HEK293 (cell line): Measurements from ENCODE around the gene DHRS12.

Source experiments
- CTCF ChIA-PET: fragments of 350-600 bp; formaldehyde crosslinking; extraction: SDS; loops from one replicate; lab custom pipeline; 2021; ENCODE audit warnings: antibody characterized with exemption; lab: Yijun Ruan, JAX
- POLR2A ChIA-PET: fragments of 300-600 bp; formaldehyde crosslinking; extraction: SDS; loops from one replicate; lab custom pipeline; 2020; ENCODE audit warnings: antibody characterized with exemption, inconsistent platforms; lab: Yijun Ruan, JAX
- H3K27ac ChIP-seq: fragments of 200-500 bp; sonication (Bioruptor generic); 2 replicates; pipeline ENCODE4 v1.5.1; 2014; ENCODE audit warnings: low read depth, low read length, control low read depth, inconsistent platforms; ENCODE audit errors: extremely low read depth
- H3K36me3 ChIP-seq, 2 experiments: fragments of 200-500 bp in 1 of 2; sonication (Bioruptor generic) in 1 of 2; 1 replicate in 1 of 2; 2 replicates in 1 of 2; pipeline ENCODE4 v1.5.1; 2014 to 2017; ENCODE audit warnings: inconsistent platforms in 2 of 2, low read length in 2 of 2; ENCODE audit not compliant: control insufficient read depth in 2 of 2, insufficient read depth in 1 of 2
- H3K4me1 ChIP-seq: fragments of 200-500 bp; sonication (Bioruptor generic); 2 replicates; pipeline ENCODE4 v1.5.1; 2014; ENCODE audit warnings: mild to moderate bottlenecking, low read length, inconsistent platforms; ENCODE audit not compliant: control insufficient read depth, insufficient read depth
- H3K4me3 ChIP-seq: 2 replicates; pipeline ENCODE4 v1.5.1; 2011; ENCODE audit warnings: low read depth, mild to moderate bottlenecking, control low read depth, low read length, moderate library complexity
- H3K9me3 ChIP-seq: fragments of 200-500 bp; sonication (Bioruptor generic); 2 replicates; pipeline ENCODE4 v1.5.1; 2014; ENCODE audit warnings: low read depth, low read length, inconsistent platforms; ENCODE audit not compliant: control insufficient read depth, insufficient read depth
- GLIS1 ChIP-seq: fragments of 450-650 bp; formaldehyde crosslinking; IDR thresholded peaks from 2 replicates; pipeline ENCODE4 v1.5.1; 2016; ENCODE audit warnings: missing biosample characterization, missing genetic modification characterization
- HOXC10 ChIP-seq: sonication (generic); formaldehyde crosslinking; IDR thresholded peaks from 2 replicates; pipeline ENCODE4 v1.8.1; 2023; ENCODE audit warnings: mild to moderate bottlenecking, missing genetic modification reagents
- MZF1 ChIP-seq: fragments of 450-650 bp; formaldehyde crosslinking; IDR thresholded peaks from 2 replicates; pipeline ENCODE4 v1.5.1; 2017; ENCODE audit warnings: missing biosample characterization, missing genetic modification characterization, borderline replicate concordance
- SCRT1 ChIP-seq: fragments of 450-650 bp; formaldehyde crosslinking; IDR thresholded peaks from 2 replicates; pipeline ENCODE4 v1.5.1; 2016; ENCODE audit warnings: missing biosample characterization, missing genetic modification characterization, borderline replicate concordance
- ZBTB17 ChIP-seq: fragments of 450-650 bp; formaldehyde crosslinking; IDR thresholded peaks from 2 replicates; pipeline ENCODE4 v1.5.1; 2016; ENCODE audit warnings: missing biosample characterization, missing genetic modification characterization
- ZNF184 ChIP-seq: fragments of 450-650 bp; IDR thresholded peaks from 2 replicates; pipeline ENCODE4 v1.5.1; 2018; ENCODE audit warnings: missing biosample characterization, mild to moderate bottlenecking, missing genetic modification characterization
- ZNF211 ChIP-seq: fragments of 450-650 bp; formaldehyde crosslinking; IDR thresholded peaks from 2 replicates; pipeline ENCODE4 v1.5.1; 2016; ENCODE audit warnings: low read depth, missing biosample characterization, missing genetic modification characterization
- ZNF280C ChIP-seq: fragments of 450-650 bp; formaldehyde crosslinking; IDR thresholded peaks from 2 replicates; pipeline ENCODE4 v1.5.1; 2016; ENCODE audit warnings: missing biosample characterization, missing genetic modification characterization
- ZNF362 ChIP-seq: fragments of 450-650 bp; formaldehyde crosslinking; IDR thresholded peaks from 2 replicates; pipeline ENCODE4 v1.5.1; 2016; ENCODE audit warnings: missing biosample characterization, missing genetic modification characterization
- ZNF488 ChIP-seq: fragments of 450-650 bp; formaldehyde crosslinking; IDR thresholded peaks from 2 replicates; pipeline ENCODE4 v1.5.1; 2016; ENCODE audit warnings: missing biosample characterization, missing genetic modification characterization
- ZNF629 ChIP-seq: fragments of 450-650 bp; formaldehyde crosslinking; IDR thresholded peaks from 2 replicates; pipeline ENCODE4 v1.5.1; 2017; ENCODE audit warnings: missing biosample characterization, missing genetic modification characterization
- ZNF639 ChIP-seq: fragments of 450-650 bp; formaldehyde crosslinking; IDR thresholded peaks from 2 replicates; pipeline ENCODE4 v1.5.1; 2016; ENCODE audit warnings: missing biosample characterization, missing genetic modification characterization
- TF ChIP-seq, protein P1 (sequence below): fragments of 450-650 bp; formaldehyde crosslinking; IDR thresholded peaks from 2 replicates; pipeline ENCODE4 v1.5.1; 2017; ENCODE audit warnings: missing biosample characterization, missing genetic modification characterization
- TF ChIP-seq, protein P2 (sequence below): IDR thresholded peaks from 2 replicates; pipeline ENCODE4 v1.6.1; 2011; ENCODE audit warnings: mild to moderate bottlenecking, low read depth, low read length, borderline replicate concordance

The DHRS12 gene

GRCh38 chr13:51831519-51831918, 27.6 kb upstream of the DHRS12 start (continued):
- no peak for TF ChIP-seq SCRT1 (tag by site-specific recombination)

DNA sequence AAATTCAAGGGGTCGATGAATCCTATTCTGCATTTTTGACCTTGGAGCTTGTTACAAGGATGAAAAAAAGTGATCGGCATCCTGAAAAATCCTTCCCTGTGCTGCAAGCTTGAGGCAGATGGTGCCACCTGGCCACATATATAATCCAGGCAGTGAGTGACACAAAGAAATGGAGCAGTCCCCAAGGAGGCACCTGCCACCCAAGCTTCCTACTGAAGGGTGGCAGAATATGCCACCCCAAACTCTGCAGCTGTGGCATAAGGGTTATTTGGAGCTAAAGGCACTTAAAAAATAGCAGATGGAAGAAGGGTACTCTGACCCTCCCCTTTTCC, 25.6 kb upstream of the DHRS12 start:
- POLR2A ChIA-PET: no interaction called here
- H3K27ac ChIP-seq: no peak overlapping the region
- TF ChIP-seq ZNF629 (tag by site-specific recombination) (no peak), ZNF362 (tag by site-specific recombination) (no peak), GLIS1 (no peak), ZBTB17 (tag by site-specific recombination) (no peak), SCRT1 (tag by site-specific recombination) (no peak), ZNF184 (no peak), ZNF488 (no peak), ZNF639 (tag by site-specific recombination) (no peak), MZF1 (tag by site-specific recombination) (no peak), HOXC10 (CRISPR knock-in tag) (no peak), ZNF280C (tag by site-specific recombination) (no peak), ZNF211 (tag by site-specific recombination) (no peak)
- TF ChIP-seq, protein P1, sequence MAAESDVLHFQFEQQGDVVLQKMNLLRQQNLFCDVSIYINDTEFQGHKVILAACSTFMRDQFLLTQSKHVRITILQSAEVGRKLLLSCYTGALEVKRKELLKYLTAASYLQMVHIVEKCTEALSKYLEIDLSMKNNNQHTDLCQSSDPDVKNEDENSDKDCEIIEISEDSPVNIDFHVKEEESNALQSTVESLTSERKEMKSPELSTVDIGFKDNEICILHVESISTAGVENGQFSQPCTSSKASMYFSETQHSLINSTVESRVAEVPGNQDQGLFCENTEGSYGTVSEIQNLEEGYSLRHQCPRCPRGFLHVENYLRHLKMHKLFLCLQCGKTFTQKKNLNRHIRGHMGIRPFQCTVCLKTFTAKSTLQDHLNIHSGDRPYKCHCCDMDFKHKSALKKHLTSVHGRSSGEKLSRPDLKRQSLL (tag by site-specific recombination): no peak
- TF ChIP-seq, protein P2, sequence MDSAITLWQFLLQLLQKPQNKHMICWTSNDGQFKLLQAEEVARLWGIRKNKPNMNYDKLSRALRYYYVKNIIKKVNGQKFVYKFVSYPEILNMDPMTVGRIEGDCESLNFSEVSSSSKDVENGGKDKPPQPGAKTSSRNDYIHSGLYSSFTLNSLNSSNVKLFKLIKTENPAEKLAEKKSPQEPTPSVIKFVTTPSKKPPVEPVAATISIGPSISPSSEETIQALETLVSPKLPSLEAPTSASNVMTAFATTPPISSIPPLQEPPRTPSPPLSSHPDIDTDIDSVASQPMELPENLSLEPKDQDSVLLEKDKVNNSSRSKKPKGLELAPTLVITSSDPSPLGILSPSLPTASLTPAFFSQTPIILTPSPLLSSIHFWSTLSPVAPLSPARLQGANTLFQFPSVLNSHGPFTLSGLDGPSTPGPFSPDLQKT: no peak
- H3K4me1 ChIP-seq: no peaks in the 10 kb centered on the region
- CTCF ChIA-PET: interaction anchor here (0.6 to 5.3 kb wide), 3 partner anchors 12 to 298 kb away, joined by 3 to 28 read pairs (median 6); no protein-coding TSS in a partner anchor
- H3K9me3 ChIP-seq: no peaks in the 10 kb centered on the region
- H3K36me3 ChIP-seq: no peaks in the 10 kb centered on the region
- H3K4me3 ChIP-seq: no peak overlapping the region
